ENCODE data around the gene TPPP2. TPM values are rescaled to one million over a fixed set of nuclear protein-coding genes. Genes with fewer than 3 reads are reported as not detected.

TPPP2 gene
- total RNA-seq = not detected in 2 replicates

GRCh38 chr14:21029917-21030316 lies at the start of gene TPPP2:
TSS of gene TPPP2 (plus strand) at chr14:21030217. CDS start at chr14:21030582, 365 bp downstream.

GRCh38 chr14:20989787-20990600 lies 40.0 kb upstream of the TPPP2 start, which contains the start of gene METTL17:
TSS of gene METTL17 (plus strand) at chr14:20989980. CDS start at chr14:20990003, 23 bp downstream.

GRCh38 chr14:20998674-20999366 lies 31.2 kb upstream of the TPPP2 start, which contains the start of gene SLC39A2:
TSS of gene SLC39A2 (plus strand) at chr14:20999293. CDS start at chr14:20999447, 154 bp downstream.

GRCh38 chr14:21024585-21025370 lies 5.2 kb upstream of the TPPP2 start, which contains the start of gene NDRG2:
TSS of gene NDRG2 (minus strand) at chr14:21025061. CDS start at chr14:21023315, 1,746 bp downstream.

GRCh38 chr14:21034707-21035106 lies 4.7 kb downstream of the TPPP2 start, which contains the start of gene RNASE13:
TSS of gene RNASE13 (minus strand) at chr14:21034807. CDS start at chr14:21034288, 519 bp downstream.

GRCh38 chr14:21041676-21042433 lies 11.8 kb downstream of the TPPP2 start, which contains the start of gene RNASE7:
TSS of gene RNASE7 (plus strand) at chr14:21042362. CDS start at chr14:21042993, 631 bp downstream.

GRCh38 chr14:21057803-21058675 lies 28.0 kb downstream of the TPPP2 start, which contains the start of gene RNASE8:
TSS of gene RNASE8 (plus strand) at chr14:21057822. CDS start at chr14:21057893, 71 bp downstream.

GRCh38 chr14:21070083-21070609 lies 40.1 kb downstream of the TPPP2 start, which contains the start of gene ARHGEF40:
TSS of gene ARHGEF40 (plus strand) at chr14:21070304. CDS start at chr14:21070397, 93 bp downstream.

Other genes starting within 250 kb of the TPPP2 start
- under 0.01 and 0.61 TPM in 2 replicates for gene RNASE6, start 248.9 kb upstream of the TPPP2 start, total RNA-seq
- 33.5 and 51.7 TPM in 2 replicates for gene RNASE1, start 227.4 kb upstream of the TPPP2 start, total RNA-seq
- gene RNASE3, start 138.8 kb upstream of the TPPP2 start, total RNA-seq = not detected in 2 replicates
- not detected in 2 replicates for gene RNASE2, start 74.7 kb upstream of the TPPP2 start, total RNA-seq
- 41.6 and 42.6 TPM in 2 replicates for gene METTL17, start 40.2 kb upstream of the TPPP2 start, total RNA-seq
- not detected in 2 replicates for gene SLC39A2, start 30.9 kb upstream of the TPPP2 start, total RNA-seq
- 0.32 TPM in 1 of 2 replicates, not detected in the other for gene NDRG2, start 5.2 kb upstream of the TPPP2 start, total RNA-seq
- gene RNASE13, start 4.6 kb downstream of the TPPP2 start, total RNA-seq = not detected in 2 replicates
- gene RNASE7, start 12.1 kb downstream of the TPPP2 start, total RNA-seq = not detected in 2 replicates
- gene RNASE8, start 27.6 kb downstream of the TPPP2 start, total RNA-seq = not detected in 2 replicates
- 7.8 and 8.7 TPM in 2 replicates for gene ARHGEF40, start 40.1 kb downstream of the TPPP2 start, total RNA-seq
- 2.3 and 3.8 TPM in 2 replicates for gene ZNF219, start 68.4 kb downstream of the TPPP2 start, total RNA-seq
- not detected in 2 replicates for gene TMEM253, start 70.8 kb downstream of the TPPP2 start, total RNA-seq
- not detected in 2 replicates for gene OR5AU1, start 125.8 kb downstream of the TPPP2 start, total RNA-seq
- 714 and 948 TPM in 2 replicates for gene HNRNPC, start 239.2 kb downstream of the TPPP2 start, total RNA-seq
- not detected in 2 replicates for gene RPGRIP1, start 249.9 kb downstream of the TPPP2 start, total RNA-seq

Measured in epithelial cell of umbilical artery (primary cell).